HG03432 (cell line): ENCODE data around the gene TMEM266.

ENCODE experiments used
- ATAC-seq: cut with Tn5 transposase; IDR thresholded peaks from one replicate; pipeline ENCODE4 v1.9.1; 2021; ENCODE audit warnings: mild to moderate bottlenecking, moderate library complexity; ENCODE audit not compliant: unreplicated experiment

The TMEM266 gene

GRCh38 chr15:76123031-76123430 lies 63.2 kb downstream of the TMEM266 start:
- ATAC-seq = no peak

- ATAC-seq = no peak
Measured at GRCh38 chr15:76127169-76127568, 67.4 kb downstream of the TMEM266 start.

GRCh38 chr15:76127880-76128279 lies 68.1 kb downstream of the TMEM266 start:
- no peak for ATAC-seq

GRCh38 chr15:76134537-76134936 lies 74.8 kb downstream of the TMEM266 start:
- ATAC-seq = no peak

- ATAC-seq = no peak
Measured at GRCh38 chr15:76135516-76135915, 75.7 kb downstream of the TMEM266 start.

GRCh38 chr15:76138436-76138835 lies 78.7 kb downstream of the TMEM266 start:
- ATAC-seq = no peak

- ATAC-seq = peak; percentile 67
Measured at GRCh38 chr15:76139368-76140073, 79.7 kb downstream of the TMEM266 start.

GRCh38 chr15:76140074-76140464 lies 80.3 kb downstream of the TMEM266 start:
- ATAC-seq = no peak

- ATAC-seq = no peak
Measured at GRCh38 chr15:76146812-76147211, 87.0 kb downstream of the TMEM266 start.

GRCh38 chr15:76147906-76148570 lies 88.3 kb downstream of the TMEM266 start:
- no peak for ATAC-seq

- no peak for ATAC-seq
Measured at GRCh38 chr15:76149291-76149915, 89.6 kb downstream of the TMEM266 start.

- peak; percentile 23 for ATAC-seq
Measured at GRCh38 chr15:76150513-76150912, 90.7 kb downstream of the TMEM266 start.

GRCh38 chr15:76150971-76151598 lies 91.3 kb downstream of the TMEM266 start:
- ATAC-seq = peak; percentile 85

GRCh38 chr15:76151599-76151974 lies 91.8 kb downstream of the TMEM266 start:
- no peak for ATAC-seq

GRCh38 chr15:76152197-76152596 lies 92.4 kb downstream of the TMEM266 start:
- no peak for ATAC-seq

GRCh38 chr15:76153241-76154197 lies 93.7 kb downstream of the TMEM266 start:
- no peak for ATAC-seq

GRCh38 chr15:76155731-76156130 lies 95.9 kb downstream of the TMEM266 start:
- no peak for ATAC-seq

GRCh38 chr15:76158226-76158625 lies 98.4 kb downstream of the TMEM266 start:
- ATAC-seq = no peak

- ATAC-seq = no peak
Measured at GRCh38 chr15:76158815-76159214, 99.0 kb downstream of the TMEM266 start.

GRCh38 chr15:76159282-76159681 lies 99.5 kb downstream of the TMEM266 start:
- ATAC-seq = no peak
